Central memory CD8-positive, alpha-beta T cell (primary cell): ENCODE measurements around the gene GALNT14.

Experiments
- ATAC-seq: fragments of 150-1000 bp; cut with Tn5 transposase; replicated peaks from 2 replicates; pipeline ENCODE4 v1.10.0; 2022; ENCODE audit warnings: mild to moderate bottlenecking, moderate FRiP score, moderate number of reproducible peaks; ENCODE audit not compliant: poor library complexity, severe bottlenecking; ENCODE audit errors: extremely low read depth
- DNase-seq, 2 donors: peaks; one replicate each; pipeline ENCODE4 v3.0.0; 2021; ENCODE audit warnings: low spot score in 2 of 2
- H3K27ac Mint-ChIP-seq: one replicate; pipeline ENCODE4 v1.8.0; 2022; ENCODE audit warnings: low read depth, mild to moderate bottlenecking, moderate library complexity, mixed read lengths
- H3K27me3 Mint-ChIP-seq: one replicate; pipeline ENCODE4 v1.8.0; 2022; ENCODE audit warnings: mixed read lengths
- H3K36me3 Mint-ChIP-seq: one replicate; pipeline ENCODE4 v1.8.0; 2022; ENCODE audit warnings: mild to moderate bottlenecking, moderate library complexity, mixed read lengths; ENCODE audit not compliant: insufficient read depth
- H3K4me1 Mint-ChIP-seq: one replicate; pipeline ENCODE4 v1.8.0; 2022; ENCODE audit warnings: mixed read lengths
- H3K4me3 Mint-ChIP-seq: one replicate; pipeline ENCODE4 v1.8.0; 2022; ENCODE audit warnings: mild to moderate bottlenecking, moderate library complexity, mixed read lengths
- H3K9me3 Mint-ChIP-seq: one replicate; pipeline ENCODE4 v1.8.0; 2022; ENCODE audit warnings: mixed read lengths

The GALNT14 gene

DNA sequence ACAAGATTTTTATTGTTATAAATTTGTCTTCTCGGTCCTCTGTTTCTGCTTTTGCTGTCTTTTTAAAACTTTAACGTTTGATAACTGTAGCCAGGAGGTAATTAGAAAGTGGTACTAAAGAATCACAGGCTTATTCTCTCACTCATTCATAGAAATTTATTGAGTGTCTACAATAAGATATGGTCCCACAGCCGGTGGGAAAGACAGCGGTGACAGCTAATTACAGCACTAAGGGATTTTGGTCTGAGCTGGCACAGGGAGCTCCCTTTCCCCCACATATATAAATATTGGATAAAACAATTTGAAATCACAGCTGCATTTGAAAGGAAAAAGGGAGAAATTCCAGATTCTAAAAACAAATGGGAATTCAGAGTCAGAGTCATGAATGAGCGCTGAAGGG lies 237.9 kb downstream of the GALNT14 start:
- H3K36me3 Mint-ChIP-seq = peaks cover 3% of the 10 kb centered on the region
- DNase-seq (no peak), ATAC-seq (no peak)
- peaks cover 49% of the 10 kb centered on the region for H3K27me3 Mint-ChIP-seq
- no peaks in the 10 kb centered on the region for H3K9me3 Mint-ChIP-seq
- no peak overlapping the region for H3K4me3 Mint-ChIP-seq
- H3K4me1 Mint-ChIP-seq = no peaks in the 10 kb centered on the region
- H3K27ac Mint-ChIP-seq = no peak overlapping the region

DNA sequence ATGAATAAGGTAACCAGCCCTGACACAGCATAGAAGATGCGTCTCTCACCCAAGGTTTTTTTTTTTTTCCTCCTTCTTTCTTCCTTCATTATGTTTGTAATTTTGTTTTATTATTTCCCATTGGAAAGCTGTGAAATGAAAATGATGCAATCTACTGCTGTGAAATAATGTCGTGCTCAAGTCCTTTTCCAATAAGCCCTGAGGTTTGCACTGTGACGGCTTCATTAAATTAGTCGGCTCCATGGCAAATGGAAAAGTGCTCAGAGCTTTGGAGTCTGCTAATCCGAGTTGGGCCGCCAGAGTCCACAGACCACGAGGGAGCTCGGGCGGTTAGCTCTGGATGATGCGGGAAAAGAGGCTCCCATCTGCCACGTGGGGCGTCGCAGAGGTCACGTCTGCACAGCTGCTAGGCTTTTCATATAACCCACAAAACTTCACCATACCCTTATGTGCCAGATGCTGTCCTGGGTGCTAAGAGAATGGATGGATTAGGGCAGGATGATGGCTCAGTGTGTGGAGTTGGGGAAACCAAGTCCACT lies 238.7 kb downstream of the GALNT14 start:
- no peak for ATAC-seq

DNA sequence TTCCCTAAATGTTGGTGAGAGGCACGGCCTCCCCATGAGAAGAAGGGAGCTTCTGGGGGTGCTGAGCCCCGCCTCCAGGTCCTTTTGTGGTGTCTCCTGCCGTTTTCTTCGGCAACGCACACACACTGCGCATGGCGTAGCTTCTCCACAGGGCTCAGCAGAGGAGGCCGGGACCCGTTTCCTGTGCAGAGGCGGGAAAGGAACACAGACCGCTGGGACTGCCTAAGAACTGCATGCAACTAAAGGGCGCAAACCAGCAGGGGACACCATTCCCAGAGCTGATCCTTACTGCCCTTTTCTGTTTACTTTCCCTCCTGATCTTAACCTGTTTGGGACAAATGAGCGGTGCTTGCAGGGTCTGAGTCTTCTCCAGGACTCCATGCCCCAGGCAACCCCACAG lies 240.7 kb downstream of the GALNT14 start:
- Mint-ChIP-seq H3K27ac (no peak overlapping the region), H3K36me3 (peaks cover 3% of the 10 kb centered on the region), H3K4me1 (no peaks in the 10 kb centered on the region), H3K27me3 (peaks cover 68% of the 10 kb centered on the region), H3K4me3 (no peak overlapping the region), H3K9me3 (no peaks in the 10 kb centered on the region)
- no peak for ATAC-seq
- no peak for DNase-seq

More for the DNA sequence above, 238.7 kb downstream of the GALNT14 start:
- H3K4me1 Mint-ChIP-seq = no peaks in the 10 kb centered on the region
- H3K27ac Mint-ChIP-seq = no peak overlapping the region
- peaks cover 3% of the 10 kb centered on the region for H3K36me3 Mint-ChIP-seq
- H3K9me3 Mint-ChIP-seq = no peaks in the 10 kb centered on the region
- H3K4me3 Mint-ChIP-seq = no peak overlapping the region
- no peak for DNase-seq
- peaks cover 57% of the 10 kb centered on the region for H3K27me3 Mint-ChIP-seq

DNA sequence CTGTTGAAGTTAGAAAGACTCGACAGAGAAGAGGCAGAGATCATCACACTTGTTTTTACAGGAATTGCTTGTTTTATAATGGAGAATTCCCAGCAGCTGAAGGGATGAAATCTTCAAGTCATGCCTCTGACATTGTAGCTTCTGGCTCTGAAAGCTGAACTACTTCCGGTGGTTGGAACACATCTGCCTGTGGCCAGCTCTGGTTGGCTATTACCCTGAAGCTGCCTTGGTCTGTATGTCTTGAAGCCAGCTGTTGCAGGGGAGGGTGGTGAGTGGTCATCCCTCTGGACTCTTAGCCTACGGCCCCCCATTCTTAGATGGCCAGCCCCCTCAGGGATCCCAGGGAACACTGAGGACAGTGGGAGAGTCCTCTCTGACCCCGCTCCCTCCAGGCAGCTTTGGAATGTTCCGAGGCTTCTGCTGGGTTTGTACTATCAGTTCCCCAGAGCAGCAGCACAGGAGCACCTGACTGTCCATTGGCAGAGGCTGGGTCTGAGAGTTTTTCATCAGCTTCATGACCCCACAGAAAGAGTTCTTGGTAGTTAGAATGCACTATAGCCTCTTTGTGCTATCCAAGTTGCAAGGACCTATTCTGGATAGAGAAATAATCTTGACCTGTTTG lies 243.6 kb downstream of the GALNT14 start:
- no peak for DNase-seq
- peaks cover 83% of the 10 kb centered on the region for H3K27me3 Mint-ChIP-seq
- no peak overlapping the region for H3K27ac Mint-ChIP-seq
- no peak overlapping the region for H3K4me3 Mint-ChIP-seq
- no peak for ATAC-seq
- peaks cover 5% of the 10 kb centered on the region for H3K36me3 Mint-ChIP-seq
- H3K4me1 Mint-ChIP-seq = no peaks in the 10 kb centered on the region
- H3K9me3 Mint-ChIP-seq = no peaks in the 10 kb centered on the region

DNA sequence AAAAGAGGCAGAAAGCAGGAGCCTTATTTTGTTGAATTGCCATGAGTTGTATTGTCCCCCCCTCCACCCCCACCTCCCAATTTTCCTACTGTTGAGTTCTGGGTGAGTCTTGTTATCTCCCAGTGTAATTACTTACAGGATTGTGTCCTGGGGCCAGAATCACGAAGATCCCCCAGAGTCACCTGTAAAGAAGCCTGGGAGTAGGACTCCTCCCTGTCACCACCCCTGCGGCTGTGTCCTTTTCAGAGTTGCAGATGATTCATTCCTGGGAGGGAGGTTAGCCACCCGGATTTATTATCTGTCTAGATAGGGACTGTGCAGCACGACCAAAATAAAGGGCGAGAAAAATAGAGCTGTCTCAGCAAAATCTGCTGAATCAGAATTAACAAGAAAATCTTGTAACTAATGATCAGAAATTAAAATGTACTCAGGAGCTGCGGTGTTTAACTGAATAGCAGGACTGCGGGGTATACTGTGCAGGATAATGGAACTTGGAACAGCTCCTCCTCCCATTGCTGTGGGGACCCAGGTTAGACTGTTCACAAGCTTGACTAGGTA lies 249.3 kb downstream of the GALNT14 start:
- Mint-ChIP-seq H3K9me3 (no peaks in the 10 kb centered on the region), H3K36me3 (peaks cover 4% of the 10 kb centered on the region), H3K27ac (no peak overlapping the region), H3K4me3 (no peak overlapping the region), H3K27me3 (peaks cover 70% of the 10 kb centered on the region), H3K4me1 (no peaks in the 10 kb centered on the region)
- DNase-seq = no peak
- no peak for ATAC-seq

DNA sequence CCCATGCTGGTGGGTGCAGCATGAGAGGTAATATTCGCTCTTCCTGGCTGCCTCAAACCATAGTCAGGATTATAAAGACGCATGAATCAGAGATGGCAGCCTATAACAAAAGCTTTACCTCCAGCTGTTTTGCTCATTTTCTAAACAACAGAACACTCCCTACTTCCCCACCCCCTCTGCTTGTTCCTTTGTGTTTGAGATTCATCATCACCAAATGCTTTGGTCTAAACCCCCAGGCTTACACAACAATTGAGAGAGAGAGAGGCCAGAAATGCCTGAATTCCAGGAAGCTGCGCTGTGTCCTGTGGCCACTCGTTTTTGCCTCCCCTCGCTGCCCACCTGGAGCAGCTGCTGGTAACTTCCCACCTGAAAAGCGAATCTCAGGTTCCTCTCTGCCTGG lies 252.2 kb downstream of the GALNT14 start:
- H3K9me3 Mint-ChIP-seq = no peaks in the 10 kb centered on the region
- DNase-seq (no peak), ATAC-seq (no peak)
- H3K4me3 Mint-ChIP-seq = no peak overlapping the region
- H3K4me1 Mint-ChIP-seq = no peaks in the 10 kb centered on the region
- H3K27ac Mint-ChIP-seq = no peak overlapping the region
- peaks cover 2% of the 10 kb centered on the region for H3K36me3 Mint-ChIP-seq
- H3K27me3 Mint-ChIP-seq = peaks cover 68% of the 10 kb centered on the region

DNA sequence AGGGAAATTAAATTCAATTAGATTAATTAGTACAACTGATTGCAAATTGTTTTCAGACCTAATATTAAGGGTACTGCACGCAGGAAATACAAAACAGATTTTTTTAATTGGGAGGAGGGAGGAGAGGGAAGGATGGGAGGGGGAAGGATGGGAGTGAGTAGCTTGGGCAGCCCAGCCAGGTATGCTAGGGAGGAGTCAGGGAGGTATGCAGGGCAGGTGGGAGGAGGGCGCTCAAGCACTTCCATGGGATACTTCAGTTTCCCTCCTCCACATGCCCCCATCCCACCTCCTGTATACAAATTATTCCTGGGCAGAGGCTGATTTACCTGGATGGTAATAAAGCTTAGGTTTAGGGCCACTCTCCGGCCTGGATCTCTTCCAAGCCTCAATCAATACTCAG lies 254.4 kb downstream of the GALNT14 start:
- no peaks in the 10 kb centered on the region for H3K9me3 Mint-ChIP-seq
- no peak overlapping the region for H3K27ac Mint-ChIP-seq
- DNase-seq (no peak), ATAC-seq (no peak)
- H3K36me3 Mint-ChIP-seq = no peaks in the 10 kb centered on the region
- H3K4me1 Mint-ChIP-seq = no peaks in the 10 kb centered on the region
- H3K4me3 Mint-ChIP-seq = no peak overlapping the region
- peaks cover 64% of the 10 kb centered on the region for H3K27me3 Mint-ChIP-seq

DNA sequence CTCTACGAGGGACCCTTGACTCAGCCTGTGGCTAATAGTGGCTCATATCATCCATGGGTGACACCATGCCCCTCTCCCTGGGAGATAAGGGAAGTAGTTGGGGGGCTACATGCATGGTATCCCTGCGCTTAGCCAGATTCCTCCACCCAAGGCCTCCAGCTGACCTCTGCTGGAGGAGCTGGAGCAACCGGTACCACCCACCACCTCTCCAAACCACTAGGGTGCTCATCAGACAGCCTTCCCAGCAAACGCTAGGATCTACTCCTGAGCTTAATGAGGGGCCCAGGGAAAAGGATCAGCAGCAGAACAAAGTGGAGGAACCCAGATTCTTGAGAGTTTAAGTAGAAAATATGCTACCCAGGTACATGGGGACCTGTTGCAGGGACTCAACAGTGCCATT lies 255.1 kb downstream of the GALNT14 start:
- Mint-ChIP-seq H3K4me3 (no peak overlapping the region), H3K36me3 (no peaks in the 10 kb centered on the region), H3K27ac (no peak overlapping the region), H3K4me1 (no peaks in the 10 kb centered on the region), H3K9me3 (no peaks in the 10 kb centered on the region), H3K27me3 (peaks cover 64% of the 10 kb centered on the region)
- ATAC-seq (no peak), DNase-seq (no peak)

DNA sequence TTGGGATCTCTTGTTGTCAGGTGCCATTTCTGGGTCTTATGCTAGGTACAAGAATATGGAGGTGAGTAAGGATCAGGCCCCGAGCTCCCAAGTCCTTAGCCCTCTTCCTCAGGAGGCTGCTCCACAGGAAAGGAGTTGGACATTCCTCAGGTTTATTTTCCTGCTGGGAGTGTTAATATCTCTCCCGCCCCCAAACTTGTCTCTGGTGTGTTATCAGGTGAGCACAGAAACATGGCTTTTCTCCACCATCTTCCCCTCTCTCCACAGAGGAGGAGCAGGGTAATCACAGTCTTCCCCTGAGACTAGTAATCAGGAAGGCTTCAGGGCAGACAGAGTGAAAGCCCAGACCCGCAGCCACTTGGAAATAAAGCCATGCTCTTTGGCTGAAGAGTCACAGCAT lies 257.7 kb downstream of the GALNT14 start:
- DNase-seq = no peak
- H3K27ac Mint-ChIP-seq = no peak overlapping the region
- ATAC-seq = no peak
- peaks cover 81% of the 10 kb centered on the region for H3K27me3 Mint-ChIP-seq
- no peaks in the 10 kb centered on the region for H3K4me1 Mint-ChIP-seq
- no peak overlapping the region for H3K4me3 Mint-ChIP-seq
- H3K36me3 Mint-ChIP-seq = no peaks in the 10 kb centered on the region
- H3K9me3 Mint-ChIP-seq = no peaks in the 10 kb centered on the region

DNA sequence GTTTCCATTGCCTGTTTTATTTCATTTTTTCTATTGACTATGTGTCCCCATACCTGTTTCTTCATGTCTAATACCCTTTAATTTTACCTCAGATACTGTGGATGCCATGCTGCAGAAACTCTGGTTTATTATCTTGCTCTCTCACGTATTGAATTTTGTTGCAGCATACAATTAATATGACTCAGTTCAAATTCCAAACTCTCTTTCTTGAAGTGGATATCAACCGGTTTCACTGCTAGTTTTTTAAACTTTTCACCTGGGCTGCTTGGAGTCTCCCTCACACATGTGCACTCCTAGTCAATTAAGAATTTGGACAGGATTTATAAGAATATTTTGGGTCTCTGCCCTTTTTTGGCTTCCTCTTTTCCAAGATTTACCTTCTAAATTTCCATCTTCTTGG lies 260.4 kb downstream of the GALNT14 start:
- Mint-ChIP-seq H3K27ac (no peak overlapping the region), H3K4me3 (no peak overlapping the region), H3K36me3 (no peaks in the 10 kb centered on the region), H3K4me1 (no peaks in the 10 kb centered on the region), H3K27me3 (peaks cover 75% of the 10 kb centered on the region), H3K9me3 (no peaks in the 10 kb centered on the region)
- no peak for DNase-seq
- no peak for ATAC-seq

DNA sequence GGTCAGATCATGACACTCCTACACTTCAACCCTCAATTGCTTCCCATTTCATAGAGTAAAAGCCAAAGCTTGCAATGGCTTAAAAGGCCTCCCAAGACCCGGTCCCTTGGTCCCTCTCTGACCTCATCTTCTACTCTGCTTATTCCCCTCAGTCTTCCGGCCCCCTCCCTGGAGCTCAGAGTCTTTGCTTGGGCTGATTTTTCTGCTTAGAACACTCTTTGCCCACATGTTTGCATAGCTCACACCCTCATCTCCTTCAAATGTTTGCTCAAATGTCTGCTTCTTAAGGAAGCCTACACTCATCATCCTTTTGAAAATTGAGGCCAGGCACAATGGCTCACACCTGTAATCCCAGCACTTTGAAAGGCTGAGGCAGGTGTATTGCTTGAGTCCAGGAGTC lies 265.4 kb downstream of the GALNT14 start:
- Mint-ChIP-seq H3K4me1 (no peaks in the 10 kb centered on the region), H3K27ac (no peak overlapping the region), H3K4me3 (no peak overlapping the region), H3K36me3 (no peaks in the 10 kb centered on the region), H3K9me3 (no peaks in the 10 kb centered on the region), H3K27me3 (peaks cover 46% of the 10 kb centered on the region)
- DNase-seq (no peak), ATAC-seq (no peak)

DNA sequence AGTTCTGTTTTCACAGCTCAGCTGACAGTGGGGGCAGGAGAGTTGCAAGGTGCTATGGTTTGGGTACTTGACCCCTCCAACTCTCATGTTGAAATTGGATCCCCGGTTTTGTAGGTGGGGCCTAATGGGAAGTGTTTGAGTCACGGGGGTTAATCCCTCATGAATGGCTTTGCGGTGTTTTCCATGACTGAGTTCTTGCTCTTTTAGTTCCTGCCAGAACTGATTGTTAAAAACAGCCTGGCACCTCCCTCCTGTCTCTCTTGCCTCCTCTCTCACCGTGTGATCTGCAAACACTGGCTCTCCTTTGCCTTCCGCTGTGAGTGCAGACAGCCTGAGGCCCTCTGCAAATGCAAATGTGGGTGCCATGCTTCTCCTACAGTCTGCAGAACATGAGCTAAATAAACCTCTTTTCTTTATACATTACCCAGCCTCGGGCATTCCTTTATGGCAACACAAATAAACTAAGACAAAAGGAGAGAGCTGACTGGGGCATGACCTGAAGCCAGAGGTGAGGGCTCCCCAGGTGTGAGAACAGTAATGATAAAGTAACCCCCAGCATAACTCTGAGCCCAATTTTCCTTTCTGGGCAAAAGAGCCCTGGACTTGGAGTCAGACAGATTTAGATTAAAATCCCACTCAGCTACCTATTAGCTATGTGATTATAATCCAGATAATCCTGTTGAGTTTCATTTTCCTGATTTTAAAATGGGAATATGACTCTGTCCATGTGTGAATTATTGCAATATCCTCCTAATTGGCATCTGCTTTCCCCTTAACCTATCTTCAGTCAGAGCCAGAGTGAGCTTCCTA lies 266.1 kb downstream of the GALNT14 start:
- H3K4me1 Mint-ChIP-seq = no peaks in the 10 kb centered on the region
- H3K9me3 Mint-ChIP-seq = no peaks in the 10 kb centered on the region
- no peak for ATAC-seq
- H3K4me3 Mint-ChIP-seq = no peak overlapping the region
- no peak for DNase-seq
- peaks cover 46% of the 10 kb centered on the region for H3K27me3 Mint-ChIP-seq
- H3K27ac Mint-ChIP-seq = no peak overlapping the region
- no peaks in the 10 kb centered on the region for H3K36me3 Mint-ChIP-seq

DNA sequence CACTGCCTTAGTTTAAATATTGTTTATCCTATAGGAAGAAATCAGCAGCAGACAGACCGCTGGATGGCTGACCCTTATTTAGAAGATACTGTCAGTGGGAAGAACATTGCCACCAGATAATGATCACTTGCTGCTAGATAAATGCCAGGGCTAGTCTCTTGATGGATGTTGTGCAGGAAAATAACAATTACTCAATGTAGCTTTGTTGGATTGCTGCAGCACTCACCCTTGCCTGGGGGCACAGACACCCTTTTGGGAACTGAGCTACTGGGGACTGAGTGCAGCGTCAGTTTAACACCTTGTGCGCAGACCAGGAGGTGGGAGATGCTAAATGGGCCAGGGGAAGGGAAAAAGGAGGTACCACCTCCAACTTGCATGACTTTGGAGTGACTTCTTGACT lies 266.8 kb downstream of the GALNT14 start:
- Mint-ChIP-seq H3K36me3 (no peaks in the 10 kb centered on the region), H3K4me1 (no peaks in the 10 kb centered on the region), H3K4me3 (no peak overlapping the region), H3K27ac (no peak overlapping the region), H3K9me3 (no peaks in the 10 kb centered on the region), H3K27me3 (peaks cover 47% of the 10 kb centered on the region)
- ATAC-seq (no peak), DNase-seq (no peak)
